ENCODE data around the gene SIAH3.

The SIAH3 gene

GRCh38 chr13:45838171-45838745 lies 13.3 kb downstream of the SIAH3 start:
- DNase-seq (ENCODE audit: low spot score) = no peak
- in situ Hi-C loops (cut with MboI; ENCODE audit: low pct_unique_long_range_greater_than_20kb, low sequenced_read_pairs, unreplicated experiment) = no loop called here
- no peak for TF ChIP-seq CTCF (IDR thresholded peaks at IDR 0.05; ENCODE audit: extremely low read depth, insufficient read depth, missing control alignments)

- no peak for TF ChIP-seq CTCF (IDR thresholded peaks at IDR 0.05; ENCODE audit: extremely low read depth, insufficient read depth, missing control alignments)
- in situ Hi-C loops (cut with MboI; ENCODE audit: low pct_unique_long_range_greater_than_20kb, low sequenced_read_pairs, unreplicated experiment) = no loop called here
- DNase-seq (ENCODE audit: low spot score) = no peak
Observed at GRCh38 chr13:45837111-45837510, 14.4 kb downstream of the SIAH3 start.

GRCh38 chr13:45834411-45834994 lies 17.1 kb downstream of the SIAH3 start:
- DNase-seq (ENCODE audit: low spot score) = no peak
- in situ Hi-C loops (cut with MboI; ENCODE audit: low pct_unique_long_range_greater_than_20kb, low sequenced_read_pairs, unreplicated experiment) = no loop called here
- no peak for TF ChIP-seq CTCF (IDR thresholded peaks at IDR 0.05; ENCODE audit: extremely low read depth, insufficient read depth, missing control alignments)

GRCh38 chr13:45833663-45834375 lies 17.7 kb downstream of the SIAH3 start:
- in situ Hi-C loops (cut with MboI; ENCODE audit: low pct_unique_long_range_greater_than_20kb, low sequenced_read_pairs, unreplicated experiment) = no loop called here
- no peak for TF ChIP-seq CTCF (IDR thresholded peaks at IDR 0.05; ENCODE audit: extremely low read depth, insufficient read depth, missing control alignments)
- no peak for DNase-seq (ENCODE audit: low spot score)

- no peak for TF ChIP-seq CTCF (IDR thresholded peaks at IDR 0.05; ENCODE audit: extremely low read depth, insufficient read depth, missing control alignments)
- in situ Hi-C loops (cut with MboI; ENCODE audit: low pct_unique_long_range_greater_than_20kb, low sequenced_read_pairs, unreplicated experiment) = no loop called here
- DNase-seq (ENCODE audit: low spot score) = no peak
Observed at GRCh38 chr13:45833242-45833641, 18.3 kb downstream of the SIAH3 start.

- in situ Hi-C loops (cut with MboI; ENCODE audit: low pct_unique_long_range_greater_than_20kb, low sequenced_read_pairs, unreplicated experiment) = no loop called here
- no peak for DNase-seq (ENCODE audit: low spot score)
- no peak for TF ChIP-seq CTCF (IDR thresholded peaks at IDR 0.05; ENCODE audit: extremely low read depth, insufficient read depth, missing control alignments)
Observed at GRCh38 chr13:45831851-45832250, 19.7 kb downstream of the SIAH3 start.
